Dermis blood vessel endothelial cell (primary cell): ENCODE results near the gene WASF2. TPM values are rescaled to one million over a fixed set of nuclear protein-coding genes. Genes with fewer than 3 reads are reported as not detected.
A peak's percentile ranks its signal among the peaks of the same experiment; 100 is the strongest.
"Not testable (repeated sequence)": the region's sequence is repeated elsewhere in the genome, so short reads cannot be mapped to it uniquely, and the experiment has no call there.

Experiments used
- DNase-seq: peaks from one replicate; pipeline ENCODE4 v3.0.0; 2010
- total RNA-seq: library from RNA; depleted of rRNA; stranded (reverse); fragments of >200 nt; gene quantifications from 2 replicates; pipeline ENCODE4 v1.2.3, GENCODE V29; 2014

WASF2 gene
- total RNA-seq, 1 donor from 2014 or later = 45.9 TPM

DNA sequence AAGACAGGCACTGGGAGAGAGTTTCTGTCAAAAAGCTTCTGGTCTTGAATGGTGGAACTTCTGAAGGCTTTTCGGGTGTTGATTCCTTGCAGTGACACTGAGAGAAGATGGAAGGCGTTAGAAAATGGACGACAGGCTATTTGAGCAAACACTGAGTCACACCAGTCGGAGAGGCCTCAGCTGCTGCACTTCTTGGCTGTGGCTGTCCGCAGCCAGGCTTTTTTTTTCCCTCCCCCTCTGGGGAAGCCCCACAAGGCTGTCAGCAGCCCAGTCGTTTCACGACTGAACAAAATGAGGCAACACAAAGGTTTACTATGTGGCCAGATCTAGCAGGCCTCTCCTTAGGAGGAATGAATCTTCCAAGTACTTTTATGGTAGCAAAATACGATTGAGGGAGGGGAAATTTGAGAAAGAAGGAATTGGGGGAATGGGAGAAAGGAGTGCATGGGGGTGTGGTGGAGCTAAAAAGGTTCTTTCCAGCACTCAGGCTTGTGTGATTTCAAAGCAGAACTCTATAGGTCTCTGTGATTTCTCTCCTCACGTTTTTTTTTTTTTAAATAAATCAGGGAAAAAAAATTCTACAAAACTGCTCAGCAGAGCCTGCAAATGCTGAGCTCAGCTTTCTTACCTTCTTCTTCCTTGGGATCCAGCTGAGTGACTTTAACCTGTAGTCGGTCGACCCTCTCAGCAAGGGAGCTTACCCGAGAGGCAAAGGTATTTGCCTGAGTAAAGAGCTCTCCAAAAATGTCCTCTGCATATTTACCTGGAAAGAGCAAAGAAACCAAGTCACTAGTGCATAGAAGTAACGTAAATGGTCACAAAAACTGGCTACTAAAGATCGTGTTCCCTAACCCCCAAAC is 71.4 kb downstream of the WASF2 start:
- DNase-seq = peak; percentile 76

DNA sequence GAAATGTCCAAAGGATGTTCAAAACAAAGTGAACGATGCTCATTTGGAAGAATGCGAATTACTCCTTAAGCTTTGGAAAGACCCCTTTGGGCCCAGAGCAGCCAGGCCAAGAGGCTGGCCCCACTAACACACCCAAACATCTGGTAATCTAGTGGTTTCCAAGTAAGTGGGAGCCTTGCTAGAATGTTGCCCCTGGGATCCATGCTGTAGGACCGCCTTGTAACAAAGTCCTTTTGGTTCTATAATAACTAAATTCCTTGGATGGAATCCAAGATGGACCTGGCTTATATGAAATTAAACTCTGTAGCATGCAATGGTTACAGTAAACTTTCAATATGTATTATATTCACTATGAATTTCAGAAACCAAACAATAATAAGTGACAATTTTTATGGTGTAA is 72.3 kb downstream of the WASF2 start:
- no peak for DNase-seq

DNA sequence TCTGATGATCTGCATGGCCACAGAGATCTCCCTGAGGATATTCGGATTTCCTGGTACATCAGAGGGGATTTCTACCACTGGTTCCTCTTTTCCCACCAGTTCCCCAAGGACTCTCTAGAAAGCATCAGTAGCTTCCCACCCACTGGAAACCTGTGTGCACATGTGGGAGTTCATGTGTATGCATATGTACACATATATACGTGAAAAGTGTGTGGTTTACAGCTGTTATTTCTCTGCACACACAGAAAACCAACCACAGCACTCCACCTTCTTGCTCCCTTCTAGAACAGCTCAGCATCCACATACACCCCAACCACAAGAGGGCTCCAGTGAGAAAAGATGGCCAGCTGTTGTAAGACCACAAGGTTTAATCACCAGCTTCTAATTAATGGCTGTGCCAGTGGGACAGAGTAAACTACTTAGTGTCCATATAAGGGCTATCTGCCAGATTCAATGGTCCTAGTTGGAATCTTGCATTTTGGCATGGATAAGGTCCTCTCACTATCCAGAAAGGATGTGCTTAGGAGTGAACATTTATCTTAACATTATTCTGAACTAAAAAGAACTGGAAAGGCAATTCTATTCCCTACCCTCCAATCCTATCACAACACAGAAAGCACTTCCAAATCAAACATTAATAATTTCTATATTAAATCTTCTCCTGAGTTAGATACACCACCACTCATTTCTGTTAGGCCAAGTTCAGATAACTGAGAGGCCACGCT is 73.4 kb downstream of the WASF2 start:
- DNase-seq = peak; percentile 90

DNA sequence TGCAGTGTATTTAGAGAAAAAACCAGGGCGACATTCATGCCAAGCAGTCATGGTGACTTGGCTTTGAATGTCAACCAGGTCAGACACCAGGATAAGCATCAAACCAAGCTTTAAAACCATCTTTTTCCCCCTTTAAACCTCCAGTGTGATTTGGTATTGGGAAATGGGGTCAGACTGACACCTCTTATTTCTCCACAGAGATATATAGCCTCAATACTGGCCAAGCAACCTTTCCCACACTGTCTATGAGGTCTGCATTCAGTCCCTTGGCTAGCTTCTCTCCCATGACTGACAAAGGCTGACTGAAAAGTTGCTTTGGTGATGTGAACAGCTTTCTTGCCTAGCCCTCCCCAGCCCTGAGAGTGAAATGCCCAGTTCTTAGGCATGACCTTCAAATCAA is 75.9 kb downstream of the WASF2 start:
- DNase-seq = no peak

DNA sequence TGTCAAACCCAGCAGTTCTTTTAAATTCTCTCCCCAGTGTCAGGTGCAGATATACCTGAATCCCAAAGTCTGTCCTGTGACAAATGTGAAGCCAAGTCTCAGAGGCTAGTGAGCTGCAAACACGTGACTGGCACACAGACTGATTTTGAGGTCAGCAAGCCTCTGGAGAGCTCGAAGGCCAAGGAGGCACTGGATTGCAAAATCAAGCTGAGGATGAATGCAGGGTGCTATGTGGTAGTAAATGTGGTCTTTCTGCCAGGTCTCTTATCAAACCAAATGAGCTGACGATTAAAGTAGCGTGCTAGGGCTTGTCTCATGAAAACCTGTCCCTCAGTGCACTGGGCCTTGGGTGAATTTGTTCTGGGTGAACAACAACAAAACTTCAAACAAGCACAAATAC is 77.0 kb downstream of the WASF2 start:
- no peak for DNase-seq

DNA sequence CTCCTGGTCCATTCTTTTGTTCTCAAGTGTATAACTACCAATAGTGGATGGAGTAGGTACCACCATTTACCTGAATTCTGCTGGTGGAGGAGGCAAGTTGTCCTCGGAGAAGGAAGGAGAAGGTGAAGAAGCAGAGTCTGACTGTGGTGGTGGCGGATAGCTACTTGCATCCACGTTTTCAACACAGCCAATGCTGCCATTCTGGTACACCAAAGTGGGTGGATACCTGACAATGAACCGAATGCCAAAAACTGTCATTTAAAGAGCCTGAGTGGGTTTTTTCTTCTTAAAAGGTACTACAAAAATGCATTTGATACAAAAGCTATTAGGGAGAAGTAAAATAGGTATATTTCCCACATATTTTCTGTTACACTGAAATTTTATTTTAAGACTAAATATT is 77.5 kb downstream of the WASF2 start:
- DNase-seq = no peak

DNA sequence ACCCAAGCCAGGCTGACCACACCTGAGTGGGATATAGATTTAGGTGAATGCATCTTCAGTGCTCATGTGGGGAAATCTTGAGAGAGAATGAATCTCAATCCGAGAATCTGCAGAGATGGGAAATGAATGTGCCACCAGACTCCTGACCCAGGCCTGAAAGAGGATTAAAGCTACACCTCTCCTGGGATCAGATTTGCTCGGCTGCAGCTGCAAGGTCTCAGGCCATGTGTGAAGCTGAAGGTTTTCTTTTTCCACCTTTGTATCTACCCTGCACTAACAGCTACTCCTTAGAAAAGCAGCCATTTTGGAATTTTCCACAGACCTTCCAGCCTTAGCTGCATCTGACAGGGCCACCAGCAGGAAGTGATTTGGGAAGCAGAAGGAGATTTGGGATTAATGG is 79.3 kb downstream of the WASF2 start:
- no peak for DNase-seq

DNA sequence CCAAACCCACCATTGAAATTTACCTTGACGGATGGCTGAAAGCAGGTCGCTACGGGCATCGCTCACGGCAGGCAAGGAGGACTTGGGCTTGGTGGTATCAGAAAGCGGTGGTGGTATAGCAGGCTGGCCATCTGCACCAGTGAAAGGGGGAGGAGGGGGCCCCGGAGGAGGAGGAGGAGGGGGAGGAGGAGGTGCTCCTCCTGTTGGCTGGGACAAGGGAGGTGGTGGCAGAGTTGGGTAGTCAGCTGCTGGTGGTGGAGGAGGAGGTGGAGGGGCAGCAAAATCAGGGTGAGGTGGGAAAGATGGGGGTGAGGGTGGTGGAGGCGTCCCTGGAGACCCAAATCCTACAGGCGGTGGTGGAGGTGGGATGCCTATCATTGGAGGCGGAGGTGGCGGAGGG is 80.3 kb downstream of the WASF2 start:
- DNase-seq = no peak

DNA sequence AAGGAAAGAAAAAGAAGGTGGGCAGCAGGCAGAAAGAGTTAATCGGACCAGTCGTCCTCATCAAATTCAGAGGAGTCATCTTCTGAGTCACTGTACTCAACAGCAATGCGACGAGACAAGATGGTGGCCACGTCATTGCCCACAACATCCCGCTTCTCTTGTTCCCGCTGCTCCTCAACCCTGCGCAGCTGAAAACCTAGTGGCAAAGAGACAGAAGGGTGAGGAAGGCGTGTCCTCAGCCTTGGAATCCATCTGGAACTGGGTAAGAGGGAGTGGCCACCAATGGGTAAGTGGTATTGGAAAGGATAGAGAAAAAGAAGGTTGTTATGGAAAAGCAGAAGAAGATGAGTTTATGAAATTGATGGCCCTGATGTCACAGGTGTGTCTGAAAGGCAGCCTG is 81.8 kb downstream of the WASF2 start:
- no peak for DNase-seq

DNA sequence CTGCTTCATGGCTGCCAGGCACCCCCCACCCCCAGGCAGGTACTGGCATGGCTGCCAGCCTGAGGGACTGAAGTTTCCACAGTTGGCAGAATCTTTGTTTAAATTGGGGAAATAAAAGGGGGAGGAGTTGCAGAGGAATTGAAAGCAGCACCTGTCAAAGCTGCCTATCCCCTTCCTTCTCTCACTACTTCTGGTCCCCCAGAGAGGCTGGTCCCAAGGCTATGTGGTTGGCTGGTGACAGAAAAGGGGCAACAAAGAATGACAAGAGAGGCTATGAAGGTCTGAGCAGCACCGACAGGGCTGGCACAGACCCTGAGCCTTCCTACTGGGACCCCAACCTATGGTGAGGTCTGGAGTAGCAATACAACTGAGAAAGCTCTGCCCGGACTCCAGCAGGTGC is 83.2 kb downstream of the WASF2 start:
- DNase-seq = not testable (repeated sequence)

DNA sequence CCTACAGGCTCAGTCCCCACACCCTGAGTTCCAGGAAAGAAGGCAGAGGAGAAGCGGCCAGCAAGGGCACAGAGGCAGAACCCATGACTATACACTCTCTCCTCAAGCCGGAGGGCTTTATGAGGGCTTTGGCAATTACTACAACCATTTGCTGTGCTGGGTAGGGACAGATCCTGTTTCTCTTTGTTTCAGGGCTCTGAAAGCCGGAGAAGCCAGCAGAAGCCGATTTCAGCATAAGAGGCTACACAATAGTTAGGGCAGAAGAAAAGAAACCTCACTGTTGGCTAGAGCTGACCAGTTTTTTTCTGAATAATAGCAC is 83.6 kb downstream of the WASF2 start:
- DNase-seq = no peak

DNA sequence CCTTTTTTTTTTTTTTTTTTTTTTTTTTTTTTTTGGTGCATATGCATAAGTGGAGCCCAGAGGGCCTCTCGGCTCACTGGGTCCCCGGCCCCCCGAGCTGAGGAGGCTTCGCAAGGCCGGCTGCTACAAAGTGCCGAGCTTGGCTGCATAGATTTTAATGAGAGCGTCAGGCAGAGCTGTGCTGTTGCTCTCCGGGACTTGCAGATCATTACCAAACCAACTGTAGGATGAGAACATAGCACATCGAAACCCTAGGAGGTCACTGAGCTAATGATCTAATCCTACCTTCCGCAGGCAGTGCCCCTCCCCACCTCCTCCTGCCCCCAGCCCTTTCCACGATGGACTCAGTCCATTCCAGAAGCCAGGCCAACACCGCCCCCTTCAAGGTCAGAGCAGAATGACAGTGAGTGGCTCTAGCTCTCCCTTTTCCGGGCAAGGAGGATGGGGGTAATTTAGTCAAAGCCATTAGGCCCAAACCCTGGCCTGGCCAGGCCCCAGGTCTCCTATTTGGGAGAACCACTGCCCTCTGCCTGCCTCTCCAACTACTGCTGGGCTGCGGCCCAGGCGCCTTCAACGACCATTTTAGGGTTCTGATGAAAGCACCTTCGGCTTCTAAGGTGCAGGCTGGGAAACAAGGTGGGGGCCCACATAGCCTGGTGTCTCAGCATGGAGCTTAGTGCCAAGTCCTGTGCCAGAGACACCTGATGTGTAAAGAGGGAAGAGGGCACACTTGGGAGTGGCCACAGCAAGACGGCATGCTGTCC is 84.2 kb downstream of the WASF2 start:
- DNase-seq = not testable (repeated sequence)

DNA sequence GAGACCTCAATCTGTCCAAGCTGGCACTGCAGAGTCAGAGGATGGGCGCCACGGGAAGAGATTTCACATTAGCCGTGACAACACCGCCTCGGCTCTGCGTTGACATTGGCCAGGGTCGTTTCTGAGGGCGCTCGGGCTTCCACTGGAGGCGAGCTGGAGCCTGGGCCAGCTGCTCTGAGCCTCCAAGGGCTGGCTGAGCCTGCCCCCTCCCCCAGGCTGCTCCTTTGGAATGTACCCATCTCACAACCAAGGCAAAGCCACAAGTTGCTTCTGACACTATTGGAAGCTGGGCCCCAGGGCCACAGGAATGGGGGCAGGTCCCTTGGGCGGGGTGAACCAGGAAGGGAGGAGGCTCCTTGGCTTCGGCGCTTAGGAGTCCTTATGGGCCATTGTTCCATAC is 84.9 kb downstream of the WASF2 start:
- no peak for DNase-seq

DNA sequence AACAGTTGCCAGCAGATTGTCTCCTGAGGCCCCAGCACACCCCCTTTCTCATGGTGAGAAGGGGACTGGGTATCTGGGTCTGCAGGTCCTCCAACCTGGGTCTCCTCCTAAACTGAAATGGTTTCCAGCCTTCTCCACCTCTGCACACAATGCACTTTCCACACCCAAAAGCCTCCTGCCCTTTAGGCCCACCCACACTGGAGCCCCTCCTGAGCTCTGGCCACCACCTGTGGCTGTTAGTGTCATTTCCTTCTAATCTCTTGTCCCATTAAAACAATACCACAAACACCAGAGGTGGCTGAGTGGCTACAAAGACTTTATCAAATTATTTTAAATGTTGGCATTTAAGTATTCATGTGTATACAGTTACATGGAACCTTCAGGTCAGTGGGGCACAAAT is 86.0 kb downstream of the WASF2 start:
- DNase-seq = no peak

DNA sequence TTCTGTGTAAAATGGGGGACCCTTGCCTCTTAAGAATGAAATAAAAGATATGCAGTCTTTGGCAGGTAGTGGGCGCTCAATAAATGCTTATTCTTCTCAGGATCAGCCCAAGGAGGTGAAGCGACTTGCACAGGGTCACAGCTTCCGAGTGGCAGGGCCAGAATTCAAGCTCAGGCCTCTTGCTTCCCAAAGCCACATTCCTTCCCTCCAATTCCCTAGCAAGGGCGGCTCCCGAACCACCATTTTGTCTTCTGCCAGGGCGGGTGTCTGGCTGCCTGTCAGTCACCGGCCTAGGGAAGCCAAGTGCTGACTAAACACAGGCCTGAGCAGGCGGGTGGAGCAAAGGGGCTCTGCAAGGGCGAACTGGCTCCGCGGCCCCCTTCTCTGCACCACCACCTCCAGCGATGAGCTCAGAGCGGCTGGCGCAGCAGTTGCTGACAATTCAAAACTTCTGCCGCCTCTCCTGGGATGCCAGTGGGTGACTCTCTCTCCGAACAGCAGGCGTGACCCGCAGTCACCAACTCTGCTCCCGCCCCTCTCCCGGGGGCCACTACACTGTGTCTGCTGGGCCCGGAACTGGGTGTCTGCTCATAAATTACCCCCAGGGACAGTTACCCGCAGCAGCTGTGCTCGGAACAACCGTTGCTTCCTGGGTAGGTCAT is 86.8 kb downstream of the WASF2 start:
- DNase-seq = peak; percentile 51

DNA sequence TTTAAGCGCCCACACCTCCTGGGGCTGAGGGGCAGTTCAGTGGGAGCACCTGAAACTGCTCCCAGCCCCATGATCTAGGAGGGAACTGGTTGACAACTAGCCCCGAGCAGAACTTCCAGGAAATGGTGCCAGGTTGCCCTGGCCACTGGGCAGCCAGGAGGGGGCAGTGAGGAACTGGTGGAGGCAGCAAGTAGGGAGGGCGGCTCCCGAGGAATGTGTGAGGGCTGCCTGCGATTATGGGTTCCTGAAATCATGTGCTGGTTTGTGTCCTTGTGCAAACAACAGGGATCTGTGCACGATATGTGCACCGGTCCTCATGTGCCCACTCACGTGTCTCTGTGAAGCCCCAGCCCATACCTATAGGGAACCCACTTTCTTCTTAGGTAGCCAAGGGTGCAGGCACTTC is 87.6 kb downstream of the WASF2 start:
- DNase-seq = peak; percentile 82

DNA sequence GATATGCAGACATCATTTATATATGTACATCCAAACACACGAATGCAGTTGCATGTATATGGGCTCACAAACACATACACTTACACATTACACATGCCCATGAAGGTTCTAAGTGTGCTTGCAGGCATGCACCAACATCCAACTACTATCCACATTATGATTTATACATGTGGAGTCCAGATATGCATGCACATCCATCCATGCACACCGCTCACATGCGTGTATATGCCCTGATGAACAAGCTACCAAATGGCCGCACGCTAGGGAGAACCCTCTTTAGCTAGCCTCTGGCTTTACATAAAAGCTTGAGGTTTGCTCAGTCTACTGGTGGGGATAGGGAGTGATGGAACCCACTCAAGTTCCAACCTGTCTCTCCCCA is 89.0 kb downstream of the WASF2 start:
- DNase-seq = no peak

DNA sequence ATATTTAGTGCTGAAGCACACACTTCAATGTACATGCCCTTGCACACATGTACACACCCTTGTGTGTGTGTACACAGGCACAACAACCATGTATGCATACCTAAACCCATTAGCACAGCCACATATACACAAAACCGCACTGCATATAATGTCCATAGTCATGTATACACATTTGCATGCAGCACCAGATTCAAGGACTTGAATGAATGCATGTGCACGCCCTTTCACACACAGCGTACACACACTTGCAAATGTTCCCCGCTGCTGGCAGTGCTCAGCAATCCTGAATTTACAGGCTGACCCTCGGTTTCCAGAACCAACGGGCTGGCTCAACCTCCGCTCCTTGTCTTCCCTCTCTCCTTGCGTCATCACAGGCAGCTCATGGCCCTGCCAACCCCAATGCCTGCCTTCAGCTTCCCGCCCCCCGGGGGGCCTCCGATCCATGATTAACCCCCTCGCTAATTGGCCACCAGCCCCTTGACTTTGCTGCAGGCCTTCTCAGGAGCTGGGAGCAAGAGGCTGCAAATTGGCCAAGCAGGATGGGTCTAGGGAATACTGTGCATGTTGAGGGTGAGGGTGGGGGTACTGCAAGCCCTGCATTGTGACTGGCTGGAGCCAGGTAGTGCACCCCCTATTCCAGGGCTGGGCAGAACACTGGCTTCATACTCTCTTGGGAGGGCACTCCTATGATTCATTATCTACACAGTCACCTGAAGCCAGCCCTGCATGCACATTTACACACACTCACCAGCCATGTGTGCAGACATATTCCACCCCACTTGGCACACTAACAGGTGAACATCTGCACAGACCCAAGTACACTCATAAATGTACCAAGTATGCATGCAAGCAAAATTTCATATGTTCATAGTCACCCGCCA is 89.6 kb downstream of the WASF2 start:
- DNase-seq = no peak

DNA sequence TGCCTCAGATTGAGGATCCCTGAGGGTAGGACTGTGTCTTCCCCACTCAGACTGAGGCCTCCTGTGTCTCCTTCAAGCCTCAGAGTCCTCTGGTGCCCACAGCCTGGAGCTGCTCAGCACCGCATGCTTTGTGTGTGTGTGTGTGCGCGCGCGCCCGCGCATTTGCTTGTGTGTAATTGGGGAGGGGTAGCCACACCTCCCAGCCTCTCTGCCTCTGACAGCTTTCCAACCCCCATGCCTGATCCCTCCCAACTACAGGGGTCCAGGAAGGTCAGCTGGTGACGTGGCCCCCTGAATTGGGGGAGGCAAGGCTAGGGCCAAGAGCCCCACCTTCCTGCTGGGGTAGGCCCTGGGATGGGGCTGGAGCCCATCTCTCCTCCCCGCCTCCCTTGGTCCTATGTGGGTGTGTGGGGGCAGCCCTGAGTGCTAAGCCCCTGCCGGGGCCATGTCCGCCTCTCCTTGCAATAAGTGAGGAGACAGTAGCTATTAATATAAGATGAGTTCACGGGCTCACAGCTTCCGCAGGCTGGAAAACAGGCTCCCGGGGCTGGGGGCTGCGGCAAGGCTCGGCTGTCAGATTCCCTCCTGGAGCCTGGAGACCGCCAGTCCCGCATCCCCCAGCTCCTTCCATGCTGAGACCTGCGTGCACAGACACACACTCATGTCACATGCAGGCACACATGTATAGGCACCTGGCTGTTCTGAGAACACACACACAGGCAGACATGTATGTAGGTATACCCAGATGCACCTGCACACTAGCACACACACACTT is 90.5 kb downstream of the WASF2 start:
- no peak for DNase-seq

DNA sequence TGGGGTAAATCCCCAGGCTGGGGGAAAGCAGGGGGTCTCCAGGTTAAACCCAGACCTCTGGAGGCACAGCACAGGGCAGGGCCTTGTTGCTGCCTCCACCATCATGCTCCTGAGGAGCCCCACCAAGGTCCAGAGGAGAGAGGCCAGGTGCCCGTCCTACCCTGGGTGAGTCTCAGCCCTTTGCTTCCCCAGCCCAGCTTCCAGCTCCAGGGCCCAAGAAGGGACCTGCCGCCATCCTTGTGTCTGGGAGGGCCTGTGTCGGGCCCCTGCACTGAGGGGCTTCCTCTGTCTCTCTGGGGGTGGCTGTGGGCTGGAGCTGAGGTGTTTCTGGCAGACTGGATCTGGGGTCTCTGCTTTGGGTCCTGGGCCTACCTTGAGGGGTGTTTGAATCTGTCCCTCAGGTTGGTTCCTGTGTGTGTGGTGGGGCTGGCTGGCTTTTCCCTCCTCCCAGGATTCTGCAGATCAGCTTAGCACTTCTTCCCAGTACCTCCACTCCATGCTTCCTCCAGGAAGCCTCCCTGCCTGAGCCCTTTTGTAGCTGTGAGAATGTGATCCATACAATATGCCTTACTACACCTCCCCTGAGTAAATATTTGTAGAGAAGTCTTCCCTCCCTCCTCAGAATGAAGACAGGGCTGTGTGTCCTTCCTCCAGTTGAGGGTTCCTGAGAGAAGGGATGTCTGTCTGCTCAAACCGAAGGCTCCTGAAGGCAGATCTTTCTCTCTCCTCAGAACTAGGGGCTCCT is 91.4 kb downstream of the WASF2 start:
- no peak for DNase-seq

DNA sequence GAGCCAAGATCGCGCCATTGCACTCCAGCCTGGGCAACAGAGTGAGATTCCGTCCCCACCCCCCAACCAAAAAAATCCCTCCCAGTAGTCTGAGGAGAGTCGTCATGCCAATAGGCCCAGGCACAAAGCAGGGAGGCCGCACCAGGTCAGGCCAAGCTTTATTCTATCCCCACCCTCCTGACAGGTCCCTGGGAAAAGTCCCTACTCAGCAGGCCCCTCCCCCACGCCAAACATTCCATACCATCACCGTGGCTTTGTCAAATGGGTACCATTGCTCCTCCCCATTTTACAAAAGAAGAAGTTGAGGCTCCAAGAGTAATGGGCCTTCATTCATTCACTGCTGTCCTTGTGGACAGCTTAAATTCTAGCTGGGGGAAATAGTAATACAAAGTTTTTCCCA is 92.2 kb downstream of the WASF2 start:
- DNase-seq = no peak
